HepG2 (cell line): ENCODE results near the gene RAB3B.

ENCODE experiments used
- BRD4 ChIP-seq: sonication (generic); formaldehyde crosslinking; IDR thresholded peaks from 2 replicates; pipeline ENCODE4 v1.4.0; 2020; ENCODE audit warnings: missing genetic modification reagents
- FOXP4 ChIP-seq: sonication (generic); formaldehyde crosslinking; IDR thresholded peaks from 2 replicates; pipeline ENCODE4 v1.4.0; 2020; ENCODE audit warnings: missing genetic modification reagents
- HOXA7 ChIP-seq: sonication (generic); formaldehyde crosslinking; IDR thresholded peaks from 2 replicates; pipeline ENCODE4 v1.8.1; 2022; ENCODE audit warnings: mild to moderate bottlenecking, missing genetic modification reagents, moderate library complexity
- POLR2A ChIP-seq, 2 experiments: IDR thresholded peaks; 2 replicates each; pipeline ENCODE4 v1.6.1; 2011; ENCODE audit warnings: low read depth in 2 of 2, low read length in 2 of 2, mild to moderate bottlenecking in 1 of 2, moderate library complexity in 1 of 2; ENCODE audit not compliant: insufficient read depth in 1 of 2
- TF ChIP-seq, protein P1 (sequence below): sonication (generic); formaldehyde crosslinking; IDR thresholded peaks from 2 replicates; pipeline ENCODE4 v1.5.0; 2020; ENCODE audit warnings: mild to moderate bottlenecking, missing genetic modification reagents, moderate library complexity

GRCh38 chr1:51861669-51862068 lies 128.8 kb downstream of the RAB3B start:
- TF ChIP-seq HOXA7 (no peak), FOXP4 (no peak), POLR2A (IDR thresholded peaks at IDR 0.05; ENCODE audit: insufficient read depth in 1 of 2, low read depth in 2 of 2, low read length in 2 of 2) (no peak), BRD4 (CRISPR knock-in tag) (no peak)
- TF ChIP-seq, protein P1, sequence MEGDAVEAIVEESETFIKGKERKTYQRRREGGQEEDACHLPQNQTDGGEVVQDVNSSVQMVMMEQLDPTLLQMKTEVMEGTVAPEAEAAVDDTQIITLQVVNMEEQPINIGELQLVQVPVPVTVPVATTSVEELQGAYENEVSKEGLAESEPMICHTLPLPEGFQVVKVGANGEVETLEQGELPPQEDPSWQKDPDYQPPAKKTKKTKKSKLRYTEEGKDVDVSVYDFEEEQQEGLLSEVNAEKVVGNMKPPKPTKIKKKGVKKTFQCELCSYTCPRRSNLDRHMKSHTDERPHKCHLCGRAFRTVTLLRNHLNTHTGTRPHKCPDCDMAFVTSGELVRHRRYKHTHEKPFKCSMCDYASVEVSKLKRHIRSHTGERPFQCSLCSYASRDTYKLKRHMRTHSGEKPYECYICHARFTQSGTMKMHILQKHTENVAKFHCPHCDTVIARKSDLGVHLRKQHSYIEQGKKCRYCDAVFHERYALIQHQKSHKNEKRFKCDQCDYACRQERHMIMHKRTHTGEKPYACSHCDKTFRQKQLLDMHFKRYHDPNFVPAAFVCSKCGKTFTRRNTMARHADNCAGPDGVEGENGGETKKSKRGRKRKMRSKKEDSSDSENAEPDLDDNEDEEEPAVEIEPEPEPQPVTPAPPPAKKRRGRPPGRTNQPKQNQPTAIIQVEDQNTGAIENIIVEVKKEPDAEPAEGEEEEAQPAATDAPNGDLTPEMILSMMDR = no peak
